H1 (cell line): Measurements from ENCODE around the gene FRRS1L. TPM values are rescaled to one million over a fixed set of nuclear protein-coding genes. Genes with fewer than 3 reads are reported as not detected.

Experiments used
- CTCF ChIA-PET: fragments of 300-600 bp; sonication (Branson Sonifier 250); formaldehyde crosslinking; loops from one replicate; lab custom pipeline; 2021; ENCODE audit not compliant: partially characterized antibody; lab: Charles Lee
- POLR2A ChIA-PET: fragments of 300-600 bp; sonication (Branson Sonifier 250); formaldehyde crosslinking; loops from one replicate; lab custom pipeline; 2021; ENCODE audit warnings: inconsistent platforms; ENCODE audit not compliant: partially characterized antibody; lab: Charles Lee
- DNase-seq, 2 experiments: peaks; one replicate each; pipeline versions ENCODE4 v3.0.0 to v3.0.0-alpha.2; 2010 to 2022; ENCODE audit warnings: low spot score in 2 of 2, low read depth in 1 of 2, mixed read lengths in 1 of 2
- FAIRE-seq: peaks from 2 replicates; lab custom pipeline; 2011; peaks lifted over from hg19 to GRCh38; lab: Jason Lieb, UNC
- H2AFZ ChIP-seq: 2 replicates; pipeline ENCODE4 v1.8.1; 2012; ENCODE audit warnings: low read length, inconsistent platforms
- H2AK5ac ChIP-seq: 2 replicates; pipeline ENCODE4 v1.6.1; 2013; ENCODE audit warnings: low read depth, low read length
- H2BK120ac ChIP-seq: replicated peaks from 2 replicates; pipeline ENCODE3; 2013; ENCODE audit warnings: low read depth, low read length, inconsistent platforms
- H2BK12ac ChIP-seq: 2 replicates; pipeline ENCODE4 v1.6.1; 2013; ENCODE audit warnings: low read depth, low read length
- H2BK15ac ChIP-seq: 2 replicates; pipeline ENCODE4 v1.6.1; 2013; ENCODE audit warnings: low read length
- H2BK20ac ChIP-seq: 2 replicates; pipeline ENCODE4 v1.6.1; 2013; ENCODE audit warnings: low read length
- H2BK5ac ChIP-seq: 2 replicates; pipeline ENCODE4 v1.6.1; 2013; ENCODE audit warnings: low read depth, low read length
- H3K14ac ChIP-seq: 2 replicates; pipeline ENCODE4 v1.6.1; 2013; ENCODE audit warnings: inconsistent platforms; ENCODE audit not compliant: insufficient read length
- H3K18ac ChIP-seq: 2 replicates; pipeline ENCODE4 v1.6.1; 2013; ENCODE audit warnings: low read length; ENCODE audit errors: extremely low read depth
- H3K23ac ChIP-seq: 2 replicates; pipeline ENCODE4 v1.6.1; 2013; ENCODE audit warnings: inconsistent platforms; ENCODE audit not compliant: insufficient read length
- H3K23me2 ChIP-seq: 2 replicates; pipeline ENCODE4 v1.6.1; 2013; ENCODE audit warnings: low read depth, low read length
- H3K27ac ChIP-seq: 2 replicates; pipeline ENCODE4 v1.6.1; 2011; ENCODE audit warnings: low read depth, low read length, inconsistent platforms
- H3K27me3 ChIP-seq, 4 experiments: replicated peaks in 1 of 4; 1 replicate in 1 of 4; 2 replicates in 3 of 4; pipeline versions ENCODE4 v1.6.1 to v1.8.1; 2011 to 2013; ENCODE audit warnings: low read length in 3 of 4, mild to moderate bottlenecking in 3 of 4, inconsistent platforms in 2 of 4, mixed read lengths in 2 of 4, moderate library complexity in 1 of 4; ENCODE audit not compliant: control insufficient read depth in 3 of 4, insufficient read depth in 3 of 4; ENCODE audit errors: extremely low read depth in 1 of 4
- H3K36me3 ChIP-seq, 4 experiments: 2 replicates each; pipeline versions ENCODE4 v1.6.1 to v1.8.1; 2011 to 2013; ENCODE audit warnings: mild to moderate bottlenecking in 4 of 4, low read length in 3 of 4, moderate library complexity in 2 of 4, control low read depth in 1 of 4, inconsistent platforms in 1 of 4; ENCODE audit not compliant: insufficient read depth in 4 of 4, control insufficient read depth in 2 of 4
- H3K4ac ChIP-seq: replicated peaks from 2 replicates; pipeline ENCODE3; 2013; ENCODE audit warnings: low read length, low read depth, mixed read lengths, inconsistent platforms; ENCODE audit not compliant: insufficient read length
- H3K4me1 ChIP-seq, 4 experiments: replicated peaks in 1 of 4; 1 replicate in 1 of 4; 2 replicates in 3 of 4; pipeline versions ENCODE4 v1.6.1 to v1.8.1; 2011 to 2013; ENCODE audit warnings: low read length in 3 of 4, inconsistent platforms in 2 of 4, mixed read lengths in 1 of 4; ENCODE audit not compliant: insufficient read depth in 4 of 4, control insufficient read depth in 3 of 4
- H3K4me2 ChIP-seq, 2 experiments: 2 replicates each; pipeline versions ENCODE4 v1.6.1 to v1.8.1; 2011 to 2013; ENCODE audit warnings: low read depth in 2 of 2, low read length in 2 of 2, control low read depth in 1 of 2, inconsistent platforms in 1 of 2, mild to moderate bottlenecking in 1 of 2; ENCODE audit not compliant: insufficient read depth in 1 of 2
- H3K4me3 ChIP-seq, 4 experiments: fragments of 200-600, 300-600 bp in 1 of 4; sonication (generic), shearing (Covaris generic), sonication (Bioruptor Twin) in 1 of 4; 2 replicates each; pipeline versions ENCODE4 v1.5.1 to v1.8.1; 2011 to 2016; ENCODE audit warnings: low read length in 4 of 4, low read depth in 3 of 4, control low read depth in 2 of 4, inconsistent platforms in 2 of 4, mild to moderate bottlenecking in 2 of 4, mixed read lengths in 1 of 4, moderate library complexity in 1 of 4; ENCODE audit not compliant: insufficient read depth in 2 of 4; ENCODE audit errors: extremely low read depth in 1 of 4
- H3K56ac ChIP-seq: replicated peaks from 2 replicates; pipeline ENCODE3; 2013; ENCODE audit warnings: low read depth, mild to moderate bottlenecking, mixed read lengths, low read length, inconsistent platforms; ENCODE audit not compliant: insufficient read length
- H3K79me1 ChIP-seq: 2 replicates; pipeline ENCODE4 v1.6.1; 2013; ENCODE audit warnings: low read depth, low read length, control low read depth
- H3K79me2 ChIP-seq, 2 experiments: 2 replicates each; pipeline versions ENCODE4 v1.6.1 to v1.8.1; 2012 to 2013; ENCODE audit warnings: low read length in 2 of 2, mild to moderate bottlenecking in 2 of 2, inconsistent platforms in 1 of 2; ENCODE audit not compliant: insufficient read depth in 2 of 2, control insufficient read depth in 1 of 2
- H3K9ac ChIP-seq, 4 experiments: replicated peaks in 1 of 4; 1 replicate in 1 of 4; 2 replicates in 3 of 4; pipeline versions ENCODE4 v1.6.1 to v1.8.1; 2011 to 2013; ENCODE audit warnings: low read depth in 3 of 4, low read length in 3 of 4, control low read depth in 2 of 4, mild to moderate bottlenecking in 2 of 4, moderate library complexity in 2 of 4, inconsistent platforms in 1 of 4; ENCODE audit errors: extremely low read depth in 1 of 4
- H3K9me3 ChIP-seq, 2 experiments: 2 replicates each; pipeline versions ENCODE4 v1.6.1 to v1.8.1; 2012 to 2013; ENCODE audit warnings: mild to moderate bottlenecking in 2 of 2, moderate library complexity in 2 of 2, control low read depth in 1 of 2, inconsistent platforms in 1 of 2, low read depth in 1 of 2, low read length in 1 of 2, mixed read lengths in 1 of 2; ENCODE audit not compliant: insufficient read depth in 2 of 2
- H4K20me1 ChIP-seq, 2 experiments: replicated peaks in 1 of 2; 2 replicates each; pipeline versions ENCODE3 to v1.8.1; 2011 to 2013; ENCODE audit warnings: inconsistent platforms in 2 of 2, low read length in 2 of 2, mild to moderate bottlenecking in 1 of 2; ENCODE audit not compliant: insufficient read depth in 2 of 2, control insufficient read depth in 1 of 2
- H4K5ac ChIP-seq: 2 replicates; pipeline ENCODE4 v1.6.1; 2013; ENCODE audit warnings: low read length, low read depth, mixed read lengths, inconsistent platforms; ENCODE audit not compliant: insufficient read length
- H4K8ac ChIP-seq: 2 replicates; pipeline ENCODE4 v1.8.0; 2013; ENCODE audit warnings: mild to moderate bottlenecking, moderate library complexity, low read length, inconsistent platforms; ENCODE audit not compliant: insufficient read depth; ENCODE audit errors: extremely low read depth
- H4K91ac ChIP-seq: replicated peaks from 2 replicates; pipeline ENCODE3; 2013; ENCODE audit warnings: low read length, mixed read lengths, inconsistent platforms; ENCODE audit not compliant: insufficient read length
- CTBP2 ChIP-seq: IDR thresholded peaks from 2 replicates; pipeline ENCODE4 v1.7.0; 2011; ENCODE audit warnings: borderline replicate concordance, mild to moderate bottlenecking, moderate library complexity, mixed read lengths, low read length; ENCODE audit not compliant: insufficient read depth, insufficient read length
- EP300 ChIP-seq, 2 experiments: IDR thresholded peaks; 1 replicate in 1 of 2; 2 replicates in 1 of 2; pipeline ENCODE4 v1.6.1; 2011 to 2012; ENCODE audit warnings: low read depth in 2 of 2, low read length in 2 of 2, mild to moderate bottlenecking in 2 of 2, borderline replicate concordance in 1 of 2, inconsistent platforms in 1 of 2, moderate library complexity in 1 of 2
- GTF2F1 ChIP-seq: IDR thresholded peaks from 2 replicates; pipeline ENCODE4 v1.6.1; 2012; ENCODE audit warnings: low read depth, low read length, improper control_type of control experiment, borderline replicate concordance
- JUND ChIP-seq: IDR thresholded peaks from 2 replicates; pipeline ENCODE4 v1.6.1; 2011; ENCODE audit warnings: mild to moderate bottlenecking, improper control_type of control experiment, low read length
- KDM4A ChIP-seq: IDR thresholded peaks from one replicate; pipeline ENCODE4 v1.7.1; 2012; ENCODE audit warnings: low read depth, mild to moderate bottlenecking, moderate library complexity, low read length, inconsistent platforms; ENCODE audit not compliant: severe bottlenecking
- SIX5 ChIP-seq: IDR thresholded peaks from 2 replicates; pipeline ENCODE4 v1.6.1; 2011; ENCODE audit warnings: mild to moderate bottlenecking, low read depth, low read length
- SP2 ChIP-seq: IDR thresholded peaks from 2 replicates; pipeline ENCODE4 v1.6.1; 2012; ENCODE audit warnings: mild to moderate bottlenecking, low read length, inconsistent platforms
- SRF ChIP-seq: IDR thresholded peaks from 2 replicates; pipeline ENCODE4 v1.6.1; 2011; ENCODE audit warnings: mild to moderate bottlenecking, low read depth, low read length, moderate library complexity
- SUZ12 ChIP-seq: fragments of 200-600 bp; sonication (generic); IDR thresholded peaks from 2 replicates; pipeline ENCODE4 v1.6.1; 2012; ENCODE audit warnings: mild to moderate bottlenecking, inconsistent platforms, low read length, moderate library complexity, mixed read lengths
- TBP ChIP-seq: IDR thresholded peaks from 2 replicates; pipeline ENCODE4 v1.6.1; 2011; ENCODE audit warnings: low read depth, low read length, improper control_type of control experiment
- TCF12 ChIP-seq: IDR thresholded peaks from 2 replicates; pipeline ENCODE4 v1.6.1; 2011; ENCODE audit warnings: low read depth, mild to moderate bottlenecking, low read length
- USF2 ChIP-seq: IDR thresholded peaks from 2 replicates; pipeline ENCODE4 v1.6.1; 2011; ENCODE audit warnings: low read length, improper control_type of control experiment
- YY1 ChIP-seq: IDR thresholded peaks from 2 replicates; pipeline ENCODE4 v1.6.1; 2011; ENCODE audit warnings: low read depth, mild to moderate bottlenecking, low read length
- WGBS, 2 experiments: shearing (Covaris generic) in 1 of 2; methylation state at CpG; one replicate each; pipeline versions ENCODE4 v1.1.6 to v1.1.7; 2013 to 2015; ENCODE audit warnings: low lambda C conversion rate in 2 of 2, mixed read lengths in 2 of 2, inconsistent platforms in 1 of 2, low coverage in 1 of 2, missing lambda C conversion rate in 1 of 2; ENCODE audit not compliant: insufficient replicate concordance in 2 of 2, insufficient coverage in 1 of 2, insufficient read length in 1 of 2; ENCODE audit errors: extremely low coverage in 1 of 2, missing lambda C conversion rate in 1 of 2; 5-methylcytosine and 5-hydroxymethylcytosine counted together
- polyA plus RNA-seq, 7 experiments: library from polyadenylated mRNA; depleted of rRNA in 3 of 7; stranded (reverse) in 5 of 7; unstranded in 2 of 7; fragments of >200 nt in 5 of 7; fragments of 200-250 nt in 2 of 7; gene quantifications; 1 replicate in 5 of 7; 2 replicates in 1 of 7; 4 replicates in 1 of 7; pipeline versions ENCODE4 v1.2.1 to v1.2.3, GENCODE V29; 2011 to 2013; ENCODE audit warnings: missing spikeins in 2 of 7, mixed read lengths in 2 of 7
- total RNA-seq: library from RNA; stranded (reverse); fragmentation: NEBNext Ultra II Directional; extraction: Animal tissue kit (Norgen Biotek cat#: 25700); gene quantifications from 2 replicates; pipeline ENCODE4 v1.2.1, GENCODE V29; 2021

Gene FRRS1L
- total and polyA plus RNA-seq, 2 of the 8 experiments (the other 6 are each of a cell fraction or from before 2014, with no cell fraction given): 1.0 to 2.2 TPM

GRCh38 chr9:109101202-109101595 lies 65.8 kb downstream of the FRRS1L start:
- no peak overlapping the region for H2BK120ac ChIP-seq
- no peaks in the 10 kb centered on the region for H3K9me3 ChIP-seq
- H3K9ac ChIP-seq: no peak overlapping the region
- peaks cover 0 to 12% (median 3%) of the 10 kb centered on the region in 4 experiments; a peak in 2 of 8 replicates for H3K36me3 ChIP-seq
- H3K23ac ChIP-seq: no peak overlapping the region
- H2AK5ac ChIP-seq: no peak overlapping the region
- H3K23me2 ChIP-seq: no peaks in the 10 kb centered on the region
- CTCF ChIA-PET: interaction anchor here (1.2 to 1.3 kb wide), 2 partner anchors 13 to 55 kb away, joined by 3 to 4 read pairs; no protein-coding TSS in a partner anchor
- H3K4me1 ChIP-seq: peaks cover 2 to 11% (median 5%) of the 10 kb centered on the region in 4 experiments; a peak in 5 of 7 replicates
- 91% methylated on average over 3 of the region's 3 CpGs; no CpG with 5 or more reads in 1 of the 2 experiments for WGBS, 2 experiments
- POLR2A ChIA-PET: no interaction called here
- H3K18ac ChIP-seq: no peak overlapping the region
- FAIRE-seq (no peak), DNase-seq (no peak)
- H3K56ac ChIP-seq: no peak overlapping the region
- H2BK12ac ChIP-seq: no peak overlapping the region
- no peak overlapping the region for H3K14ac ChIP-seq
- H3K27ac ChIP-seq: no peak overlapping the region
- no peak overlapping the region for H3K4me3 ChIP-seq
- no peak overlapping the region for H2AFZ ChIP-seq
- no peak overlapping the region for H2BK5ac ChIP-seq
- peaks cover 8% of the 10 kb centered on the region for H3K79me1 ChIP-seq
- no peak overlapping the region for H4K91ac ChIP-seq
- no peak overlapping the region for H4K8ac ChIP-seq
- no peak overlapping the region for H2BK15ac ChIP-seq
- peaks cover 11 to 22% of the 10 kb centered on the region in 2 experiments for H4K20me1 ChIP-seq
- no peaks in the 10 kb centered on the region for H3K27me3 ChIP-seq
- no peak overlapping the region for H2BK20ac ChIP-seq
- peaks cover 3 to 97% of the 10 kb centered on the region in 2 experiments; a peak in 3 of 4 replicates for H3K79me2 ChIP-seq
- no peak overlapping the region for H3K4ac ChIP-seq
- no peak overlapping the region for H4K5ac ChIP-seq
- no peak overlapping the region for H3K4me2 ChIP-seq
- no peak for TF ChIP-seq YY1
- TF ChIP-seq SUZ12: no peak
- no peak for TF ChIP-seq SRF
- TF ChIP-seq KDM4A: no peak
- TF ChIP-seq TCF12: no peak
- no peak for TF ChIP-seq JUND
- TF ChIP-seq USF2: no peak
- TF ChIP-seq TBP: no peak
- TF ChIP-seq GTF2F1: no peak
- TF ChIP-seq CTBP2: no peak
- TF ChIP-seq EP300 (IDR thresholded peaks at IDR 0.05; ENCODE audit: borderline replicate concordance in 1 of 2, low read depth in 2 of 2, low read length in 2 of 2): no peak
- TF ChIP-seq SP2: no peak
- TF ChIP-seq SIX5: no peak
